HG03378 (cell line): ENCODE results near the gene PRAMEF17.
"Not testable (repeated sequence)": the region's sequence is repeated elsewhere in the genome, so short reads cannot be mapped to it uniquely, and the experiment has no call there.

ENCODE experiments used
- ATAC-seq: cut with Tn5 transposase; IDR thresholded peaks from one replicate; pipeline ENCODE4 v1.9.1; 2021; ENCODE audit warnings: mild to moderate bottlenecking, moderate library complexity; ENCODE audit not compliant: unreplicated experiment

The PRAMEF17 gene

DNA sequence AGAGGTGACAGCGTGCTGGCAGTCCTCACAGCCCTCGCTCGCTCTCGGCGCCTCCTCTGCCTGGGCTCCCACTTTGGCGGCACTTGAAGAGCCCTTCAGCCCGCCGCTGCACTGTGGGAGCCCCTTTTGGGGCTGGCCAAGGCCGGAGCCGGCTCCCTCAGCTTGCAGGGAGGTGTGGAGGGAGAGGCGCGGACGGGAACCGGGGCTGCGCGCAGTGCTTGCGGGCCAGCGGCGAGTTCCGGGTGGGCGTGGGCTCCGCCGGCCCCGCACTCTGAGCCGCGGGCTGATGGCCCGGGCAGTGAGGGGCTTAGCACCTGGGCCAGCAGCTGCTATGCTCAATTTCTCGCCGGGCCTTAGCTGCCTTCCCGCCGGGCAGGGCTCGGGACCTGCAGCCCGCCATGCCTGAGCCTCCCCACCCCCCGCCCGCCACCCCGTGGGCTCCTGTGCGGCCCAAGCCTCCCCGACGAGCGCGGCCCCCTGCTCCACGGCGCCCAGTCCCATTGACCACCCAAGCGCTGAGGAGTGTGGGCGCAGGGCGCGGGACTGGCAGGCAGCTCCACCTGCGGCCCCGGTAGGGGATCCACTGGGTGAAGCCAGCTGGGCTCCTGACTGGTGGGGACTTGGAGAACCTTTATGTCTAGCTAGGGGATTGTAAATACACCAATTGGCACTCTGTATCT, 49.8 kb downstream of the PRAMEF17 start:
- ATAC-seq: not testable (repeated sequence)
